CD14-positive monocyte (primary cell): ENCODE results near the gene CDCA4. TPM values are rescaled to one million over a fixed set of nuclear protein-coding genes. Genes with fewer than 3 reads are reported as not detected.
A peak's percentile ranks its signal among the peaks of the same experiment; 100 is the strongest.
"Not testable (repeated sequence)": the region's sequence is repeated elsewhere in the genome, so short reads cannot be mapped to it uniquely, and the experiment has no call there.

Source experiments
- DNase-seq, 3 donors: peaks; one replicate each; pipeline ENCODE4 v3.0.0-alpha.2; 2011 to 2022
- H2AFZ ChIP-seq: 2 replicates; pipeline ENCODE4 v1.6.0; 2012; ENCODE audit warnings: mild to moderate bottlenecking, low read depth, low read length, inconsistent platforms; ENCODE audit not compliant: insufficient read depth, poor library complexity, severe bottlenecking
- H3K27ac ChIP-seq, 2 donors: 1 replicate in 1 of 2; 2 replicates in 1 of 2; pipeline ENCODE4 v1.5.1; 2012 to 2013; ENCODE audit warnings: low read length in 2 of 2, control low read depth in 1 of 2, inconsistent platforms in 1 of 2, low read depth in 1 of 2, mild to moderate bottlenecking in 1 of 2
- H3K27me3 ChIP-seq, 2 donors: one replicate each; pipeline versions ENCODE4 v1.6.0 to v1.6.1; 2011 to 2013; ENCODE audit warnings: low read length in 2 of 2; ENCODE audit not compliant: control insufficient read depth in 2 of 2, insufficient read depth in 2 of 2
- H3K36me3 ChIP-seq, 2 donors: replicated peaks in 1 of 2; 1 replicate in 1 of 2; 2 replicates in 1 of 2; pipeline versions ENCODE4 v1.5.1 to v1.6.1; 2012 to 2013; ENCODE audit warnings: low read length in 2 of 2, control low read depth in 1 of 2, inconsistent platforms in 1 of 2, mild to moderate bottlenecking in 1 of 2; ENCODE audit not compliant: insufficient read depth in 2 of 2, control insufficient read depth in 1 of 2
- H3K4me1 ChIP-seq, 2 donors: 1 replicate in 1 of 2; 2 replicates in 1 of 2; pipeline versions ENCODE4 v1.5.1 to v1.6.1; 2012 to 2013; ENCODE audit warnings: low read length in 2 of 2, control low read depth in 1 of 2, inconsistent platforms in 1 of 2, mild to moderate bottlenecking in 1 of 2, moderate library complexity in 1 of 2; ENCODE audit not compliant: insufficient read depth in 2 of 2, control insufficient read depth in 1 of 2
- H3K4me2 ChIP-seq: replicated peaks from 2 replicates; pipeline ENCODE3; 2012; ENCODE audit warnings: low read length, moderate library complexity, mild to moderate bottlenecking; ENCODE audit not compliant: poor library complexity, severe bottlenecking; ENCODE audit errors: extremely low read depth
- H3K4me3 ChIP-seq, 3 experiments: fragments of 200-600 bp in 1 of 3; sonication (generic) in 1 of 3; replicated peaks in 1 of 3; 1 replicate in 2 of 3; 2 replicates in 1 of 3; pipeline ENCODE4 v1.5.1; 2011 to 2013; ENCODE audit warnings: low read length in 3 of 3, mild to moderate bottlenecking in 3 of 3, control low read depth in 2 of 3, low read depth in 2 of 3, inconsistent platforms in 1 of 3, moderate library complexity in 1 of 3
- H3K79me2 ChIP-seq: 2 replicates; pipeline ENCODE4 v1.6.0; 2012; ENCODE audit warnings: mild to moderate bottlenecking, control low read depth, inconsistent platforms, low read length, moderate library complexity; ENCODE audit not compliant: insufficient read depth
- H3K9ac ChIP-seq: 2 replicates; pipeline ENCODE4 v1.6.0; 2017; ENCODE audit warnings: low read length, mild to moderate bottlenecking; ENCODE audit not compliant: insufficient read depth, poor library complexity, severe bottlenecking
- H3K9me3 ChIP-seq, 2 donors: replicated peaks in 1 of 2; 1 replicate in 1 of 2; 2 replicates in 1 of 2; pipeline versions ENCODE4 v1.5.1 to v1.6.1; 2012 to 2013; ENCODE audit warnings: low read length in 2 of 2, control low read depth in 1 of 2; ENCODE audit not compliant: control insufficient read depth in 1 of 2, insufficient read depth in 1 of 2
- H4K20me1 ChIP-seq: 2 replicates; pipeline ENCODE4 v1.6.0; 2012; ENCODE audit warnings: mild to moderate bottlenecking, low read length, control low read depth, moderate library complexity; ENCODE audit not compliant: insufficient read depth
- H3K27ac Mint-ChIP-seq, 7 donors: one replicate each; pipeline ENCODE4 v1.8.0; 2020; ENCODE audit warnings: mild to moderate bottlenecking in 7 of 7, mixed read lengths in 7 of 7, moderate library complexity in 6 of 7, inconsistent platforms in 2 of 7
- H3K27me3 Mint-ChIP-seq, 3 donors: one replicate each; pipeline ENCODE4 v1.8.0; 2021 to 2022; ENCODE audit warnings: low read depth in 3 of 3, mild to moderate bottlenecking in 3 of 3, mixed read lengths in 3 of 3, moderate library complexity in 3 of 3, inconsistent platforms in 1 of 3
- H3K36me3 Mint-ChIP-seq, 2 donors: one replicate each; pipeline ENCODE4 v1.8.0; 2020; ENCODE audit warnings: mixed read lengths in 2 of 2, inconsistent platforms in 1 of 2, mild to moderate bottlenecking in 1 of 2
- H3K4me1 Mint-ChIP-seq: one replicate; pipeline ENCODE4 v1.8.0; 2020; ENCODE audit warnings: mild to moderate bottlenecking, mixed read lengths
- H3K4me3 Mint-ChIP-seq, 2 donors: one replicate each; pipeline ENCODE4 v1.8.0; 2020; ENCODE audit warnings: mild to moderate bottlenecking in 2 of 2, mixed read lengths in 2 of 2, moderate library complexity in 1 of 2
- H3K9me3 Mint-ChIP-seq, 7 donors: one replicate each; pipeline ENCODE4 v1.8.0; 2020 to 2022; ENCODE audit warnings: mixed read lengths in 7 of 7, mild to moderate bottlenecking in 6 of 7, moderate library complexity in 6 of 7, inconsistent platforms in 2 of 7
- WGBS: methylation state at CpG from one replicate; pipeline ENCODE4 v1.1.5; 2013; ENCODE audit warnings: missing lambda C conversion rate; ENCODE audit not compliant: insufficient coverage; 5-methylcytosine and 5-hydroxymethylcytosine counted together
- intact Hi-C, 2 donors: fragments of 100-400 bp; cut with micrococcal nuclease; formaldehyde crosslinking; loops; one replicate each; pipeline versions ENCODE4 v1.15.0 to v1.15.1; 2023
- polyA plus RNA-seq, 3 donors: library from polyadenylated mRNA; depleted of rRNA in 1 of 3; unstranded in 2 of 3; stranded (reverse) in 1 of 3; fragments of 300-500 nt in 2 of 3; fragments of >200 nt in 1 of 3; fragmentation: Illumina TruSeq in 2 of 3; gene quantifications; 1 replicate in 2 of 3; 2 replicates in 1 of 3; pipeline ENCODE4 v1.2.3, GENCODE V29; 2012 to 2021
- TF ChIP-seq, protein P1 (sequence below): fragments of 200-600 bp; IDR thresholded peaks from one replicate; pipeline ENCODE4 v1.8.0; 2022; ENCODE audit warnings: antibody characterized with exemption, mild to moderate bottlenecking

CDCA4 gene
- polyA plus RNA-seq, 3 donors: 8.6 to 12.0 (median 11.6) TPM

DNA sequence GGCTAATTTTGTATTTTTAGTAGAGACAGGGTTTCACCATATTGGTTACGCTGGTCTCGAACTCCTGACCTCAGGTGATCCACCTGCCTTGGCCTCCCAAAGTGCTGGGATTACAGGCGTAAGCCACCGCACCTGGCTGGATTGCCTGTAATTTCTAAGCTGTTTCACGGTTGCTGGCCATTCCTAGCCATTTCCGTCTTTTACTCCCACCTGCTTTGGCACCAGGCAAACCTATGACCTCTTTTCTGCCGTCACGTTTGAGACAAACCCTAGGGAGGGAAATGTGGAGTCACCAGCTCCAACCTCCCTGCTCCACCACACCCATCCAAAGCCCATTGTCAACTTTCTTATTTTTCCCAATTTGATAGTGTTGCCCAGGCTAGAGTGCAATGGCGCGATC lies 43.1 kb upstream of the CDCA4 start:
- intact Hi-C loops: loop anchor here in 1 of 2 donors (2.0 to 10.0 kb wide), 2 partner anchors 39 to 421 kb away; partner anchors contain the start of gene CRIP1
- Mint-ChIP-seq H3K27ac (peak overlapping the region; percentile 98 to 99 (median 99)), H3K27me3 (peaks cover 0 to 3% (median 0%) of the 10 kb centered on the region in 3 donors), H3K4me1 (peaks cover 86% of the 10 kb centered on the region), H3K36me3 (peaks cover 12 to 20% of the 10 kb centered on the region in 2 donors), H3K4me3 (peak overlapping the region; percentile 95 to 96), H3K9me3 (peaks cover 0 to 4% (median 0%) of the 10 kb centered on the region in 7 donors)
- Histone ChIP-seq H3K4me3 (peak overlapping the region; percentile 72 to 87 (median 83)), H3K9ac (peak overlapping the region; percentile 98), H4K20me1 (peaks cover 31% of the 10 kb centered on the region), H3K36me3 (no peaks in the 10 kb centered on the region), H3K27me3 (no peaks in the 10 kb centered on the region), H3K4me1 (peaks cover 93 to 94% of the 10 kb centered on the region in 2 donors), H3K4me2 (peak overlapping the region; percentile 91), H3K27ac (peak overlapping the region; percentile 99 to 100), H3K9me3 (no peaks in the 10 kb centered on the region), H2AFZ (no peak overlapping the region), H3K79me2 (peaks cover 85% of the 10 kb centered on the region)
- WGBS: 78% methylated on average over 8 of the region's 10 CpGs
- DNase-seq: peak in 1 of 3 donors; percentile 10
- TF ChIP-seq, protein P1, sequence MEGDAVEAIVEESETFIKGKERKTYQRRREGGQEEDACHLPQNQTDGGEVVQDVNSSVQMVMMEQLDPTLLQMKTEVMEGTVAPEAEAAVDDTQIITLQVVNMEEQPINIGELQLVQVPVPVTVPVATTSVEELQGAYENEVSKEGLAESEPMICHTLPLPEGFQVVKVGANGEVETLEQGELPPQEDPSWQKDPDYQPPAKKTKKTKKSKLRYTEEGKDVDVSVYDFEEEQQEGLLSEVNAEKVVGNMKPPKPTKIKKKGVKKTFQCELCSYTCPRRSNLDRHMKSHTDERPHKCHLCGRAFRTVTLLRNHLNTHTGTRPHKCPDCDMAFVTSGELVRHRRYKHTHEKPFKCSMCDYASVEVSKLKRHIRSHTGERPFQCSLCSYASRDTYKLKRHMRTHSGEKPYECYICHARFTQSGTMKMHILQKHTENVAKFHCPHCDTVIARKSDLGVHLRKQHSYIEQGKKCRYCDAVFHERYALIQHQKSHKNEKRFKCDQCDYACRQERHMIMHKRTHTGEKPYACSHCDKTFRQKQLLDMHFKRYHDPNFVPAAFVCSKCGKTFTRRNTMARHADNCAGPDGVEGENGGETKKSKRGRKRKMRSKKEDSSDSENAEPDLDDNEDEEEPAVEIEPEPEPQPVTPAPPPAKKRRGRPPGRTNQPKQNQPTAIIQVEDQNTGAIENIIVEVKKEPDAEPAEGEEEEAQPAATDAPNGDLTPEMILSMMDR: no peak

DNA sequence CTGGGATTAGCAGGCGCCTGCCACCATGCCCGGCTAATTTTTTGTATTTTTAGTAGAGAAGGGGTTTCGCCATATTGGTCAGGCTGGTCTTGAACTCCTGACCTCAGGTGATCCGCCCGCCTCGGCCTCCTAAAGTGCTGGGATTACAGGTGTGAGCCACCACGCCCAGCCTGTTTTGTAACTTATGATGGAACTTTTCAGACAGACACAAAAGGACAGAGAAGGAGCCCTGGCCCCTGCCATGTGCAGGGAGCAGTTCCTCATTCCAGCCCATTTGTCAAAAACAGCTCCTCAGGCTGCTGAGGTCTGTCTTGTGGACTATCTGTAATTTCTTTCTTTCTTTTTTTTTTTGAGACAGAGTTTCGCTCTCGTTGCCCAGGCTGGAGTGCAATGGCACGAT lies 42.6 kb upstream of the CDCA4 start:
- Histone ChIP-seq H3K4me3 (peak overlapping the region in 2 of 3 experiments; percentile 83 to 87), H3K79me2 (peaks cover 90% of the 10 kb centered on the region), H4K20me1 (peaks cover 36% of the 10 kb centered on the region), H3K4me2 (peak overlapping the region; percentile 91), H3K4me1 (peaks cover 93 to 94% of the 10 kb centered on the region in 2 donors), H3K27ac (peak overlapping the region; percentile 99 to 100), H3K9ac (peak overlapping the region; percentile 98)
- H3K4me1 Mint-ChIP-seq: peaks cover 86% of the 10 kb centered on the region
- H3K36me3 Mint-ChIP-seq: peaks cover 12 to 20% of the 10 kb centered on the region in 2 donors
- H3K9me3 Mint-ChIP-seq, H3K27me3 Mint-ChIP-seq, H3K27me3 ChIP-seq, H3K36me3 ChIP-seq, H3K9me3 ChIP-seq, H2AFZ ChIP-seq: not testable (repeated sequence)
- intact Hi-C loops: loop anchor here in 1 of 2 donors (10.0 kb wide), 1 partner anchor 421 kb away; the partner anchor contains the start of gene CRIP1
- peak overlapping the region; percentile 95 to 96 for H3K4me3 Mint-ChIP-seq
- H3K27ac Mint-ChIP-seq: peak overlapping the region; percentile 98 to 99 (median 99)
- WGBS: 0% methylated on average over 4 of the region's 10 CpGs
- DNase-seq: peak; percentile 70 to 80 (median 70)
